KBM-7 (cell line): Measurements from ENCODE around the gene OR2A2.
"Not testable (repeated sequence)": the region's sequence is repeated elsewhere in the genome, so short reads cannot be mapped to it uniquely, and the experiment has no call there.

Experiments
- DNase-seq: peaks from one replicate; pipeline ENCODE4 v3.0.0-alpha.2; 2015
- in situ Hi-C: fragments of 300-500 bp; cut with MboI; formaldehyde crosslinking; loops from 2 replicates; pipeline ENCODE4 v1.14.3; 2020; ENCODE audit warnings: low sequenced_read_pairs, low pct_unique_long_range_greater_than_20kb, mixed read lengths

The OR2A2 gene

GRCh38 chr7:144109283-144109682 is at the start of gene OR2A2:
Gene OR2A2 (plus strand): TSS chr7:144109583. CDS start chr7:144109583, 0 bp downstream.
- in situ Hi-C loops, result no loop called here
- DNase-seq, result no peak

GRCh38 chr7:144063710-144064109 is 45.7 kb upstream of the OR2A2 start:
- in situ Hi-C loops, result no loop called here
- no peak for DNase-seq

- in situ Hi-C loops, result no loop called here
- no peak for DNase-seq
These were observed 39.9 kb upstream of the OR2A2 start, which contains the start of gene OR2A25 for GRCh38 chr7:144069511-144069910. Gene OR2A25 (plus strand): TSS chr7:144069811. CDS start chr7:144074220, 4,409 bp downstream.

- in situ Hi-C loops, result no loop called here
- no peak for DNase-seq
These were observed 39.4 kb upstream of the OR2A2 start for GRCh38 chr7:144069953-144070352.

- in situ Hi-C loops, result no loop called here
- DNase-seq, result no peak
These were observed 35.0 kb upstream of the OR2A2 start for GRCh38 chr7:144074374-144074773.

- in situ Hi-C loops, result no loop called here
- no peak for DNase-seq
These were observed 23.4 kb upstream of the OR2A2 start, which contains the start of gene OR2A12 for GRCh38 chr7:144085978-144086377. Gene OR2A12 (plus strand): TSS chr7:144086278. CDS start chr7:144095108, 8,830 bp downstream.

- DNase-seq, result no peak
- in situ Hi-C loops, result no loop called here
These were observed 22.7 kb upstream of the OR2A2 start for GRCh38 chr7:144086730-144087129.

GRCh38 chr7:144087230-144087629 is 22.2 kb upstream of the OR2A2 start:
- in situ Hi-C loops, result no loop called here

GRCh38 chr7:144090667-144091066 is 18.7 kb upstream of the OR2A2 start:
- no peak for DNase-seq
- in situ Hi-C loops, result no loop called here

More at GRCh38 chr7:144087230-144087629, 22.2 kb upstream of the OR2A2 start:
- DNase-seq, result no peak

GRCh38 chr7:144098776-144099175 is 10.6 kb upstream of the OR2A2 start:
- no peak for DNase-seq
- in situ Hi-C loops, result no loop called here

- in situ Hi-C loops, result no loop called here
- DNase-seq, result no peak
These were observed 8.8 kb upstream of the OR2A2 start for GRCh38 chr7:144100607-144101006.

- in situ Hi-C loops, result no loop called here
These were observed 7.3 kb upstream of the OR2A2 start for GRCh38 chr7:144102041-144102440.

GRCh38 chr7:144105211-144105610 is 4.2 kb upstream of the OR2A2 start:
- in situ Hi-C loops, result no loop called here

More at GRCh38 chr7:144102041-144102440, 7.3 kb upstream of the OR2A2 start:
- DNase-seq, result no peak

GRCh38 chr7:144110272-144110671 is 889 bp downstream of the OR2A2 start:
- no peak for DNase-seq
- in situ Hi-C loops, result no loop called here

More at GRCh38 chr7:144105211-144105610, 4.2 kb upstream of the OR2A2 start:
- no peak for DNase-seq

GRCh38 chr7:144113651-144114050 is 4.3 kb downstream of the OR2A2 start:
- in situ Hi-C loops, result no loop called here
- DNase-seq, result no peak

- DNase-seq, result no peak
- in situ Hi-C loops, result no loop called here
These were observed 9.0 kb downstream of the OR2A2 start for GRCh38 chr7:144118341-144118740.

- in situ Hi-C loops, result no loop called here
- DNase-seq, result no peak
These were observed 13.5 kb downstream of the OR2A2 start, which contains the start of gene OR2A14 for GRCh38 chr7:144122876-144123275. Gene OR2A14 (plus strand): TSS chr7:144123176. CDS start chr7:144129113, 5,937 bp downstream.

- peak; percentile 69 for DNase-seq
These were observed 18.4 kb downstream of the OR2A2 start for GRCh38 chr7:144127714-144128334.

GRCh38 chr7:144129601-144130000 is 20.2 kb downstream of the OR2A2 start:
- in situ Hi-C loops, result not testable (repeated sequence)

More at GRCh38 chr7:144127714-144128334, 18.4 kb downstream of the OR2A2 start:
- in situ Hi-C loops, result no loop called here

GRCh38 chr7:144130730-144131129 is 21.3 kb downstream of the OR2A2 start:
- in situ Hi-C loops, result no loop called here
- DNase-seq, result no peak

More at GRCh38 chr7:144129601-144130000, 20.2 kb downstream of the OR2A2 start:
- DNase-seq, result not testable (repeated sequence)

- DNase-seq, result no peak
- in situ Hi-C loops, result no loop called here
These were observed 22.9 kb downstream of the OR2A2 start for GRCh38 chr7:144132262-144132661.
